ENCODE results near the gene INPP5A. TPM values are rescaled to one million over a fixed set of nuclear protein-coding genes. Genes with fewer than 3 reads are reported as not detected.

Gene INPP5A
- total RNA-seq, 1 experiment from 2014 or later: 16.6 TPM

DNA sequence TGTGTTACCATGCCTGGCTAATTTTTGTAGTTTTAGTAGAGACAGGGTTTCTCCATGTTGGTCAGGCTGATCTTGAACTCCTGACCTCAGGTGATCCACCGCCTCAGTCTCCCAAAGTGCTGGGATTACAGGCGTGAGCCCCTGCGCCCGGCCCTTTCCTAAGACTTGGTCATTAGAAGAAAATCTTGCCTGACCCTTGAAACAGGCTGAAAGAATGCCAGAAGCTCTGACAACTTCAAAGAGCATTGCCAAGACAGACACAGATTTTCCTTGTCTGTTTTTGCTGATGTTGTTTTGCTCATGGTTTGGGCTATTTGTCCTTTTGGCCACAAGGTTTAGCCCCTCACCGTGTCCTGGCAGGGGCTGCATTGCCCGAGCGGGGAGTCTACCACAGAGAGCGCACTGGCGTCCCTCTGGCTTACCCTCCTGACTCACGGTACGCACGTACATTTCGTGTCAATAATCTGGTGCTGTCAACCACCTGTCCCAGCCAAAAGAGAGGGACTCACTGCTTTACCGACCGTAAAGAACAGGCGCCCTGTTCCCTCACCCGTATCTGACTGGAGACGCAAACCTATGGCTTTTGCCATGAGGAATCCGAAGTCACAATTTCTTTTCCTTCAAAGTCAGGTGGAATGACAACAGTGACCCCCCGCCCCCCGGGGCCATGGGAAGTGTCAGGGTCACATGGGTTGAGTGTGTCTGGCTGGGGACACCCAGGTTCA is 10.1 kb upstream of the INPP5A start:
- H3K9me3 Mint-ChIP-seq (ENCODE audit: low read depth, unreplicated experiment): peaks cover 3% of the 10 kb centered on the region
- no peak overlapping the region for H3K27ac Mint-ChIP-seq (ENCODE audit: unreplicated experiment)
- H3K36me3 Mint-ChIP-seq (ENCODE audit: insufficient read depth, unreplicated experiment): peaks cover 8% of the 10 kb centered on the region
- DNase-seq: no peak
- CTCF ChIA-PET: no interaction called here
- intact Hi-C loops (cut with micrococcal nuclease; ENCODE audit: unreplicated experiment): no loop called here
- BruUV-seq (replicated peaks): no TSS peak
- H3K27me3 Mint-ChIP-seq (ENCODE audit: unreplicated experiment): peaks cover 18% of the 10 kb centered on the region
- H3K4me3 Mint-ChIP-seq (ENCODE audit: low read depth, unreplicated experiment): no peak overlapping the region
- peaks cover under 1% of the 10 kb centered on the region for H3K4me1 Mint-ChIP-seq (ENCODE audit: low read depth, unreplicated experiment)
- TF ChIP-seq, protein P1, sequence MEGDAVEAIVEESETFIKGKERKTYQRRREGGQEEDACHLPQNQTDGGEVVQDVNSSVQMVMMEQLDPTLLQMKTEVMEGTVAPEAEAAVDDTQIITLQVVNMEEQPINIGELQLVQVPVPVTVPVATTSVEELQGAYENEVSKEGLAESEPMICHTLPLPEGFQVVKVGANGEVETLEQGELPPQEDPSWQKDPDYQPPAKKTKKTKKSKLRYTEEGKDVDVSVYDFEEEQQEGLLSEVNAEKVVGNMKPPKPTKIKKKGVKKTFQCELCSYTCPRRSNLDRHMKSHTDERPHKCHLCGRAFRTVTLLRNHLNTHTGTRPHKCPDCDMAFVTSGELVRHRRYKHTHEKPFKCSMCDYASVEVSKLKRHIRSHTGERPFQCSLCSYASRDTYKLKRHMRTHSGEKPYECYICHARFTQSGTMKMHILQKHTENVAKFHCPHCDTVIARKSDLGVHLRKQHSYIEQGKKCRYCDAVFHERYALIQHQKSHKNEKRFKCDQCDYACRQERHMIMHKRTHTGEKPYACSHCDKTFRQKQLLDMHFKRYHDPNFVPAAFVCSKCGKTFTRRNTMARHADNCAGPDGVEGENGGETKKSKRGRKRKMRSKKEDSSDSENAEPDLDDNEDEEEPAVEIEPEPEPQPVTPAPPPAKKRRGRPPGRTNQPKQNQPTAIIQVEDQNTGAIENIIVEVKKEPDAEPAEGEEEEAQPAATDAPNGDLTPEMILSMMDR (IDR thresholded peaks at IDR 0.05; ENCODE audit: unreplicated experiment): no peak

DNA sequence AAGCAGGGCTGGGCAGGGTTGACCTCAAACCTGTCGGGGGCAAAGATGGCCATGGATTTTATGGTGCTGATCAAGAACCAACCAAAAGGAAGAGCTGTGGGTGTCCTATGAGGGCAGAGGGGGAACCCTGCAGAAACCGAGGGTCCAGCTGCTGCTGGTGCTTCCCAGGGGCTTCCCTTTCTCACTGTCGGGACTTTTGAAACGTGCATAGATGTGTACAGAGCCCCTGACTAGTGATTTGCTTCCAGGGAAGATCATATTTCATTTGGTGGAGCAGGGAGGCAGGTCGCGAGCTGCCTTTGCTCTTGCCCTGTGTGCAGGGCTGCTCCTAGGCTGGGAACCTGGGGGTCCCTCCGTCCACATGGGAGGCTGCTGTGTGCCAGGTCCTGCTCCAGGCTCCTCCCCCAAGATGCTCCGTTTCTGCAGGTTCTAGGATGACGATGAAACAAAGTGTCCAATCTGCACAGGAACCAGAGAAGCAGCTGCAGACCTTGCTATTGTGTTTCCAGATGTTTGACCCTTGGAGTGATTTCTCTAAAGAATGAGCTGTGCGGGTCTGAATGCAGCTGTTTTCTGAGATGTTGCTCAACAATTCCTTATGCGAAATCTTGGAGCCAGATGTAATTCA is 9.4 kb upstream of the INPP5A start:
- peaks cover 7% of the 10 kb centered on the region for H3K4me1 Mint-ChIP-seq (ENCODE audit: low read depth, unreplicated experiment)
- H3K4me3 Mint-ChIP-seq (ENCODE audit: low read depth, unreplicated experiment): no peak overlapping the region
- no TSS peak for BruUV-seq (replicated peaks)
- H3K27me3 Mint-ChIP-seq (ENCODE audit: unreplicated experiment): peaks cover 18% of the 10 kb centered on the region
- CTCF ChIA-PET: no interaction called here
- peaks cover 12% of the 10 kb centered on the region for H3K36me3 Mint-ChIP-seq (ENCODE audit: insufficient read depth, unreplicated experiment)
- TF ChIP-seq, protein P1 (IDR thresholded peaks at IDR 0.05; ENCODE audit: unreplicated experiment): no peak
- H3K27ac Mint-ChIP-seq (ENCODE audit: unreplicated experiment): no peak overlapping the region
- no peak for DNase-seq
- peaks cover 3% of the 10 kb centered on the region for H3K9me3 Mint-ChIP-seq (ENCODE audit: low read depth, unreplicated experiment)
- intact Hi-C loops (cut with micrococcal nuclease; ENCODE audit: unreplicated experiment): no loop called here

- no peaks in the 10 kb centered on the region for H3K27me3 Mint-ChIP-seq (ENCODE audit: unreplicated experiment)
- peaks cover 27% of the 10 kb centered on the region for H3K4me1 Mint-ChIP-seq (ENCODE audit: low read depth, unreplicated experiment)
- H3K4me3 Mint-ChIP-seq (ENCODE audit: low read depth, unreplicated experiment): no peak overlapping the region
- CTCF ChIA-PET: interaction anchor here (1.0 to 1.8 kb wide), 3 partner anchors 14 to 59 kb away, joined by 3 to 6 read pairs (median 5); no protein-coding TSS in a partner anchor
- DNase-seq: peak; percentile 23
- no TSS peak for BruUV-seq (replicated peaks)
- intact Hi-C loops (cut with micrococcal nuclease; ENCODE audit: unreplicated experiment): loop anchor here (2.0 kb wide), 1 partner anchor 43 kb away; no protein-coding TSS in a partner anchor
- peak overlapping the region; percentile 34 for H3K27ac Mint-ChIP-seq (ENCODE audit: unreplicated experiment)
- peaks cover 29% of the 10 kb centered on the region for H3K36me3 Mint-ChIP-seq (ENCODE audit: insufficient read depth, unreplicated experiment)
- peaks cover 3% of the 10 kb centered on the region for H3K9me3 Mint-ChIP-seq (ENCODE audit: low read depth, unreplicated experiment)
- TF ChIP-seq, protein P1 (IDR thresholded peaks at IDR 0.05; ENCODE audit: unreplicated experiment): no peak
Measured at GRCh38 chr10:132532179-132532578, 5.4 kb upstream of the INPP5A start.

- CTCF ChIA-PET: interaction anchor here (1.0 to 1.8 kb wide), 3 partner anchors 14 to 58 kb away, joined by 3 to 6 read pairs (median 5); no protein-coding TSS in a partner anchor
- TF ChIP-seq, protein P1 (IDR thresholded peaks at IDR 0.05; ENCODE audit: unreplicated experiment): no peak
- peak; percentile 66 for DNase-seq
- Mint-ChIP-seq H3K27me3 (ENCODE audit: unreplicated experiment) (no peaks in the 10 kb centered on the region), H3K4me3 (ENCODE audit: low read depth, unreplicated experiment) (peak overlapping the region; percentile 41), H3K4me1 (ENCODE audit: low read depth, unreplicated experiment) (peaks cover 27% of the 10 kb centered on the region), H3K36me3 (ENCODE audit: insufficient read depth, unreplicated experiment) (peaks cover 32% of the 10 kb centered on the region), H3K9me3 (ENCODE audit: low read depth, unreplicated experiment) (peaks cover 3% of the 10 kb centered on the region), H3K27ac (ENCODE audit: unreplicated experiment) (peak overlapping the region; percentile 34)
- no TSS peak for BruUV-seq (replicated peaks)
- intact Hi-C loops (cut with micrococcal nuclease; ENCODE audit: unreplicated experiment): loop anchor here (2.0 kb wide), 1 partner anchor 42 kb away; no protein-coding TSS in a partner anchor
Measured at GRCh38 chr10:132532749-132533560, 4.6 kb upstream of the INPP5A start.

Measured in Calu3 (cell line).